HL-60 (cell line): ENCODE measurements around the gene GASK1A.

ENCODE experiments used
- DNase-seq, 2 experiments: peaks; one replicate each; pipeline ENCODE4 v3.0.0-alpha.2; 2010 to 2020; ENCODE audit warnings: low read depth in 1 of 2, low spot score in 1 of 2
- H3K27ac ChIP-seq: fragments of 250-450 bp; sonication (Bioruptor Pico); replicated peaks from 2 replicates; pipeline ENCODE4 v1.5.1; 2020; ENCODE audit warnings: mild to moderate bottlenecking, moderate library complexity
- H3K27me3 ChIP-seq: fragments of 250-450 bp; sonication (Bioruptor Pico); 2 replicates; pipeline ENCODE4 v1.5.1; 2021; ENCODE audit warnings: mild to moderate bottlenecking, moderate library complexity; ENCODE audit not compliant: insufficient read depth, poor library complexity, severe bottlenecking
- H3K4me3 ChIP-seq: replicated peaks from 2 replicates; pipeline ENCODE4 v1.5.1; 2011; ENCODE audit warnings: mild to moderate bottlenecking, control low read depth, low read length; ENCODE audit not compliant: insufficient read depth
- CTCF ChIP-seq: IDR thresholded peaks from one replicate; pipeline ENCODE4 v1.5.1; 2011; ENCODE audit warnings: low read length, control low read depth, inconsistent platforms; ENCODE audit not compliant: insufficient read depth
- GABPA ChIP-seq: IDR thresholded peaks from 2 replicates; pipeline ENCODE4 v1.6.1; 2012; ENCODE audit warnings: low read depth
- POLR2AphosphoS5 ChIP-seq: IDR thresholded peaks from 2 replicates; pipeline ENCODE4 v1.6.1; 2012; ENCODE audit warnings: low read depth
- REST ChIP-seq: IDR thresholded peaks from 2 replicates; pipeline ENCODE4 v1.6.1; 2012; ENCODE audit warnings: low read depth; ENCODE audit not compliant: insufficient replicate concordance
- SPI1 ChIP-seq: IDR thresholded peaks from 2 replicates; pipeline ENCODE4 v1.6.1; 2012; ENCODE audit warnings: low read depth, mild to moderate bottlenecking, borderline replicate concordance

GASK1A gene

GRCh38 chr3:42935472-42935871 lies 43.6 kb upstream of the GASK1A start:
- no peak for TF ChIP-seq SPI1
- DNase-seq = no peak
- Histone ChIP-seq H3K27ac (no peak overlapping the region), H3K4me3 (no peak overlapping the region), H3K27me3 (no peaks in the 10 kb centered on the region)

GRCh38 chr3:42936157-42936981 lies 42.7 kb upstream of the GASK1A start:
- H3K27ac ChIP-seq = no peak overlapping the region
- H3K27me3 ChIP-seq = no peaks in the 10 kb centered on the region
- H3K4me3 ChIP-seq = no peak overlapping the region
- no peak for DNase-seq
- TF ChIP-seq REST (no peak), POLR2AphosphoS5 (no peak), SPI1 (no peak), CTCF (no peak), GABPA (no peak)

- H3K4me3 ChIP-seq = no peak overlapping the region
- H3K27ac ChIP-seq = no peak overlapping the region
- no peaks in the 10 kb centered on the region for H3K27me3 ChIP-seq
- TF ChIP-seq GABPA = no peak
- TF ChIP-seq POLR2AphosphoS5 = no peak
- no peak for TF ChIP-seq SPI1
- TF ChIP-seq CTCF = no peak
- TF ChIP-seq REST = no peak
- no peak for DNase-seq
These were observed 41.8 kb upstream of the GASK1A start for GRCh38 chr3:42937334-42937733.

GRCh38 chr3:42942693-42943092 lies 36.4 kb upstream of the GASK1A start:
- Histone ChIP-seq H3K27me3 (peaks cover 15% of the 10 kb centered on the region), H3K27ac (no peak overlapping the region), H3K4me3 (no peak overlapping the region)
- DNase-seq = no peak
- TF ChIP-seq REST (no peak), GABPA (no peak), POLR2AphosphoS5 (no peak), SPI1 (no peak), CTCF (no peak)
